ENCODE results near the gene GPR82. TPM values are rescaled to one million over a fixed set of nuclear protein-coding genes. Genes with fewer than 3 reads are reported as not detected.
"Not testable (repeated sequence)": the region's sequence is repeated elsewhere in the genome, so short reads cannot be mapped to it uniquely, and the experiment has no call there.

GPR82 gene, protein sequence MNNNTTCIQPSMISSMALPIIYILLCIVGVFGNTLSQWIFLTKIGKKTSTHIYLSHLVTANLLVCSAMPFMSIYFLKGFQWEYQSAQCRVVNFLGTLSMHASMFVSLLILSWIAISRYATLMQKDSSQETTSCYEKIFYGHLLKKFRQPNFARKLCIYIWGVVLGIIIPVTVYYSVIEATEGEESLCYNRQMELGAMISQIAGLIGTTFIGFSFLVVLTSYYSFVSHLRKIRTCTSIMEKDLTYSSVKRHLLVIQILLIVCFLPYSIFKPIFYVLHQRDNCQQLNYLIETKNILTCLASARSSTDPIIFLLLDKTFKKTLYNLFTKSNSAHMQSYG
- polyA plus RNA-seq (2013, experiment 1 of 2): not detected
- 0.01 TPM for polyA plus RNA-seq (2013, experiment 2 of 2)

DNA sequence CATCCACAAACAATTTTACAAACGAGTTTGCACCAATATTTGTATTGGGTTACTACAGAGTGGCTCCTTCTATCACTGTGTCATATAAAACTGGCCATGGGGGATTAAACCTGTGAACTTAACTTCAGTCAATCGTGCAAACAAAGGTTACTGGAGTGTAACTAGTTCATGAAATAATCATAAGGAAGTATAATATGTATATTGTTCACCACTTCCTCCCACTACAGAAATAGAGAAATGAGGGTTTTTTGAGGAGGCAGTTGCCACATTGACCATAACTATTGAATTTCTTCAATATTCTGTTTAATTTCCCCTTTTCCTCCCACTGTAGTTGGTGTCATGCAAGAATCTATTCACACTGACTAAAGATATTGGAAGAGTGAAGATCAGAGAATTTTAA, at the start of gene GPR82:
Gene GPR82, plus strand, starts transcription at position 356 of the 400 bp plus-strand sequence. CDS start 2,846 bp downstream, outside the sequence.
- no peak within 1 kb of the TSS for H2BK120ac ChIP-seq (ENCODE audit: low read depth, low read length)
- no CpG with 5 or more reads among the region's 2 CpGs for WGBS (ENCODE audit: extremely low coverage, insufficient coverage, low lambda C conversion rate)

DNA sequence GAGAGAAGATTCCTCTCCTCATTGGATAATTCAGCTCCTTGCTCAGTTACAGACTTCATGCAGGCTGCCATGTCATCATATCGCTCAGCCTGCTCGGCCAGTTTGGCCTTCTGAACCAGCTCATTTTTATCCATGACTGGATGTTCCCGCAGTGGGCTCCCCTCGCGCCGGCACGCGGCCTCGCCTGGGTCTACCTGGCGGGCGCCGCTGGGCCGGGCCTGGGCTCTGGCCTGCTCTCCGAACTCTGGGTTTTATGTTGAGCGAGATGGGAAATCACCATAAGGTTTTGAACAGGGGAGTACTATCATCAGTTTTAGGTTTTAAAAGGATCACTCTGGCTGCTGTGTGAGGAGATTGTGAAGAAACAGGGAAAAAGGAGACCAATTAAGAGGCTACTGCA, 47.6 kb upstream of the GPR82 start:
- not testable (repeated sequence) for H2BK15ac ChIP-seq (replicated peaks; ENCODE audit: low read depth); H3K9ac ChIP-seq (ENCODE audit: low read length); H3K23ac ChIP-seq (ENCODE audit: low read length); H3K4ac ChIP-seq (ENCODE audit: low read depth, low read length); H3K4me2 ChIP-seq (ENCODE audit: low read length); H3K36me3 ChIP-seq (ENCODE audit: control insufficient read depth, insufficient read depth, low read length); H3K4me3 ChIP-seq (ENCODE audit: low read length); H4K8ac ChIP-seq (ENCODE audit: low read depth, low read length); H4K5ac ChIP-seq (ENCODE audit: low read length); DNase-seq; H3K18ac ChIP-seq (ENCODE audit: low read length); H3K79me2 ChIP-seq (ENCODE audit: control insufficient read depth, insufficient read depth, low read length); H2BK5ac ChIP-seq (ENCODE audit: low read length); H3K27me3 ChIP-seq (ENCODE audit: insufficient read depth, low read length, poor library complexity); H2BK120ac ChIP-seq (ENCODE audit: low read depth, low read length); H2AK5ac ChIP-seq (ENCODE audit: low read length); H3K56ac ChIP-seq (ENCODE audit: low read length); H3K4me1 ChIP-seq (ENCODE audit: control insufficient read depth, low read depth, low read length); H3K27ac ChIP-seq (ENCODE audit: low read depth, low read length); H3K79me1 ChIP-seq (ENCODE audit: low read length)
- WGBS (ENCODE audit: extremely low coverage, insufficient coverage, low lambda C conversion rate): no CpG with 5 or more reads among the region's 15 CpGs

More for the DNA sequence above, at the start of gene GPR82:
- Histone ChIP-seq H3K4me3 (ENCODE audit: low read length) (no peak within 1 kb of the TSS), H3K56ac (ENCODE audit: low read length) (no peak within 1 kb of the TSS), H3K4me1 (ENCODE audit: control insufficient read depth, low read depth, low read length) (no peaks in the 10 kb centered on the region), H2AK5ac (ENCODE audit: low read length) (no peak within 1 kb of the TSS), H4K5ac (ENCODE audit: low read length) (no peak within 1 kb of the TSS), H3K36me3 (ENCODE audit: control insufficient read depth, insufficient read depth, low read length) (no peaks in the 10 kb centered on the region), H3K27me3 (ENCODE audit: insufficient read depth, low read length, poor library complexity) (no peaks in the 10 kb centered on the region), H3K18ac (ENCODE audit: low read length) (no peak within 1 kb of the TSS), H3K23ac (ENCODE audit: low read length) (no peak within 1 kb of the TSS), H2BK5ac (ENCODE audit: low read length) (no peak within 1 kb of the TSS), H3K79me2 (ENCODE audit: control insufficient read depth, insufficient read depth, low read length) (no peaks in the 10 kb centered on the region), H3K4me2 (ENCODE audit: low read length) (no peak within 1 kb of the TSS), H2BK15ac (replicated peaks; ENCODE audit: low read depth) (no peak within 1 kb of the TSS), H3K79me1 (ENCODE audit: low read length) (no peaks in the 10 kb centered on the region), H3K27ac (ENCODE audit: low read depth, low read length) (no peak within 1 kb of the TSS), H3K4ac (ENCODE audit: low read depth, low read length) (no peak within 1 kb of the TSS), H3K9ac (ENCODE audit: low read length) (no peak within 1 kb of the TSS), H4K8ac (ENCODE audit: low read depth, low read length) (no peak within 1 kb of the TSS)
- DNase-seq: no peak

DNA sequence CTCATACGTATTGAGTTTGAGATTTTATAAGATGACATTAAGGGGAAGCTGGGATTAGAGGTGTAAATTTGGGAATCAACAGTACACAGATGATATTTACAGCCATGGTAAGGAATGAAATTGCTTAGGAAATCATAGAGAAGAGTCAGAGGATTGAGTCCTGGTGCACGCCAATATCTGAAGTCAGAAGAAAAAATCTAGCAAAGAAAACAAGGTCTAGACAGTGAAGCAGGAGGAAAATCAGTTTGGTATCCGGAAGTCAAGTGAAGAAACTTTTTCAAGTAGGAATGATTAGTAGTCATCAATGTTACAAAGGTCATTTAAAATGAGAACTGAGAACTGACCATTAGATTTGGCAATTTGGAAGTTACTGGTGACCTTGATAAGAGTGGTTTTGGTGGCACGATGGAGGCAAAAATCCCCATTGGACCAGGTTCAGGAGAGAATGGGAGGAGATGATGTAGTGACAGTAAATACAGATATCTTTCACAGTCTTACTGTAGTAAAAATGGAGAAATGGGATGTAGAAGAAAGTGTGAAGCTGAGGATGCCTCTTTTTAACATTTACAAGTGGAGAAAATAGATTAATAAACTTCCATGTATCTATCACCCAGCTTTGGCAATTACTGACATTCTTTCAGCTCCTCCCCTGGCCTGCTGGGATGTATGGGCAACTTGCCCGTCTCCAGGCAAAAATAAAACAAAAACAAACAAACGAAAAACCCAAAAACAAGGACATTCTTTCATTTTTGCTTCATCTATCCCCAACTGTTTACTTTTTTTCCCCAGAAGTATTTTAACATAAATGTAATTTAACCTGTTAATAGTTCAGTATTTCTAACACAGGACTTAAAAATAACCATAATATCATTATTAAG, 46.6 kb upstream of the GPR82 start:
- Histone ChIP-seq H3K79me1 (ENCODE audit: low read length) (no peaks in the 10 kb centered on the region), H3K4me1 (ENCODE audit: control insufficient read depth, low read depth, low read length) (no peaks in the 10 kb centered on the region), H3K27ac (ENCODE audit: low read depth, low read length) (no peak overlapping the region), H3K36me3 (ENCODE audit: control insufficient read depth, insufficient read depth, low read length) (no peaks in the 10 kb centered on the region), H2BK15ac (replicated peaks; ENCODE audit: low read depth) (no peak overlapping the region), H4K8ac (ENCODE audit: low read depth, low read length) (no peak overlapping the region), H3K23ac (ENCODE audit: low read length) (no peak overlapping the region), H2BK120ac (ENCODE audit: low read depth, low read length) (no peak overlapping the region), H3K4ac (ENCODE audit: low read depth, low read length) (no peak overlapping the region), H3K4me3 (ENCODE audit: low read length) (no peak overlapping the region), H3K4me2 (ENCODE audit: low read length) (no peak overlapping the region), H2BK5ac (ENCODE audit: low read length) (no peak overlapping the region), H3K9ac (ENCODE audit: low read length) (no peak overlapping the region), H3K27me3 (ENCODE audit: insufficient read depth, low read length, poor library complexity) (no peaks in the 10 kb centered on the region), H4K5ac (ENCODE audit: low read length) (no peak overlapping the region), H2AK5ac (ENCODE audit: low read length) (no peak overlapping the region), H3K18ac (ENCODE audit: low read length) (no peak overlapping the region), H3K56ac (ENCODE audit: low read length) (no peak overlapping the region), H3K79me2 (ENCODE audit: control insufficient read depth, insufficient read depth, low read length) (no peaks in the 10 kb centered on the region)
- WGBS (ENCODE audit: extremely low coverage, insufficient coverage, low lambda C conversion rate): 100% methylated on average over 1 of the region's 6 CpGs
- no peak for DNase-seq

DNA sequence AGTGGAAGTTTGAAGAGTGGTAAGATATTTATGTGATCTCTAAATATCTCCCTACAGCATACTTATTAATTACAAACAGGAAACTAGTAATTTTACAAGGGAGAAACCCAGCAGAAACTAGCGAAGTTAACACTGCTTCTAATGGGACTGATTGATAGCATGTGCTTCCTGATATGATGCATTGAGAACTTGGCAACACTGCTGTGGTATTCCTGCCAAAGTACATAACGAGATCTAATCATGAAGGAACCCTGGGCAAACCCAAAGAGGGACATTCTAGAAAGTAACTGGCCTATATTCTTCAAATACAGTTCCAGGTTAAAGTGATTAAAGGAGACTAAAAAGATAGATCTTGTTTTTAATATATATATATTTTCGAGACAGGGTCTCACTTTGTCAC, 39.8 kb upstream of the GPR82 start:
- Histone ChIP-seq H2AK5ac (ENCODE audit: low read length) (no peak overlapping the region), H2BK5ac (ENCODE audit: low read length) (no peak overlapping the region), H4K5ac (ENCODE audit: low read length) (no peak overlapping the region), H3K4ac (ENCODE audit: low read depth, low read length) (no peak overlapping the region), H2BK15ac (replicated peaks; ENCODE audit: low read depth) (no peak overlapping the region), H3K18ac (ENCODE audit: low read length) (no peak overlapping the region), H3K23ac (ENCODE audit: low read length) (no peak overlapping the region), H3K56ac (ENCODE audit: low read length) (no peak overlapping the region), H3K36me3 (ENCODE audit: control insufficient read depth, insufficient read depth, low read length) (no peaks in the 10 kb centered on the region), H3K4me2 (ENCODE audit: low read length) (no peak overlapping the region), H3K9ac (ENCODE audit: low read length) (no peak overlapping the region), H3K4me1 (ENCODE audit: control insufficient read depth, low read depth, low read length) (no peaks in the 10 kb centered on the region), H4K8ac (ENCODE audit: low read depth, low read length) (no peak overlapping the region), H3K4me3 (ENCODE audit: low read length) (no peak overlapping the region), H3K27ac (ENCODE audit: low read depth, low read length) (no peak overlapping the region), H2BK120ac (ENCODE audit: low read depth, low read length) (no peak overlapping the region), H3K79me2 (ENCODE audit: control insufficient read depth, insufficient read depth, low read length) (no peaks in the 10 kb centered on the region), H3K27me3 (ENCODE audit: insufficient read depth, low read length, poor library complexity) (no peaks in the 10 kb centered on the region), H3K79me1 (ENCODE audit: low read length) (no peaks in the 10 kb centered on the region)
- no peak for DNase-seq
- WGBS (ENCODE audit: extremely low coverage, insufficient coverage, low lambda C conversion rate): no CpG with 5 or more reads among the region's 3 CpGs

DNA sequence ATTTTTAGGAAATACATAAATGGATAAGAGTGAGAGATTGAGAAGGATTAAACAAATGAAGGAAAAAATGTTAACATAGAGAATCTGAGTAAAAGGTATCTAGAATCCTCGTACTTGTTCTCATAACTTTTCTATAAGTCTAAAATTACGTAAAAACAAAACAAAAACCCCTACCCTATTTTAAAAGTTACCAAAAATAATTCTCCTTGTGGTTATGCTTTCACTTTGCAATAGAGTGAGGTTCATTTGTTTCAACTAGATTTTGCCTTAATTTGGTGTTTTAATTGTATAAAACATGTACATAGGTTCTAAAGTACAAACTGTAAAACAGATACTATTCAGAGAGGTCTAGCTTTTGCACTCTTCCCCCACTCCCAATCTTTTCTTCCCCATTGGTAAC, 39.0 kb upstream of the GPR82 start:
- Histone ChIP-seq H3K56ac (ENCODE audit: low read length) (no peak overlapping the region), H3K4me3 (ENCODE audit: low read length) (no peak overlapping the region), H3K4me2 (ENCODE audit: low read length) (no peak overlapping the region), H2BK5ac (ENCODE audit: low read length) (no peak overlapping the region), H3K27me3 (ENCODE audit: insufficient read depth, low read length, poor library complexity) (no peaks in the 10 kb centered on the region), H3K36me3 (ENCODE audit: control insufficient read depth, insufficient read depth, low read length) (no peaks in the 10 kb centered on the region), H2AK5ac (ENCODE audit: low read length) (no peak overlapping the region), H3K4ac (ENCODE audit: low read depth, low read length) (no peak overlapping the region), H3K79me2 (ENCODE audit: control insufficient read depth, insufficient read depth, low read length) (no peaks in the 10 kb centered on the region), H3K18ac (ENCODE audit: low read length) (no peak overlapping the region), H3K9ac (ENCODE audit: low read length) (no peak overlapping the region), H3K23ac (ENCODE audit: low read length) (no peak overlapping the region), H3K27ac (ENCODE audit: low read depth, low read length) (no peak overlapping the region), H4K5ac (ENCODE audit: low read length) (no peak overlapping the region), H2BK120ac (ENCODE audit: low read depth, low read length) (no peak overlapping the region), H3K4me1 (ENCODE audit: control insufficient read depth, low read depth, low read length) (no peaks in the 10 kb centered on the region), H2BK15ac (replicated peaks; ENCODE audit: low read depth) (no peak overlapping the region), H3K79me1 (ENCODE audit: low read length) (no peaks in the 10 kb centered on the region), H4K8ac (ENCODE audit: low read depth, low read length) (no peak overlapping the region)
- DNase-seq: no peak
- no CpG with 5 or more reads among the region's 2 CpGs for WGBS (ENCODE audit: extremely low coverage, insufficient coverage, low lambda C conversion rate)

All from mesendoderm (in vitro differentiated cells).